ENCODE data around the gene DIMT1. TPM values are rescaled to one million over a fixed set of nuclear protein-coding genes. Genes with fewer than 3 reads are reported as not detected.

The DIMT1 gene
- total and polyA plus RNA-seq, 2 of the 8 experiments (the other 6 are each of a cell fraction or from before 2014, with no cell fraction given) = 19.3 to 42.1 TPM

- no peak overlapping the region for H3K4me2 ChIP-seq (ENCODE audit: insufficient read depth in 1 of 2, low read depth in 2 of 2, low read length in 2 of 2)
- no peak overlapping the region for H2BK20ac ChIP-seq (ENCODE audit: low read length)
- H2BK120ac ChIP-seq (replicated peaks; ENCODE audit: low read depth, low read length) = no peak overlapping the region
- no peak overlapping the region for H2AFZ ChIP-seq (ENCODE audit: low read length)
- no peak overlapping the region for H4K5ac ChIP-seq (ENCODE audit: insufficient read length, low read depth, low read length)
- no peaks in the 10 kb centered on the region for H3K79me1 ChIP-seq (ENCODE audit: low read depth, low read length)
- no peaks in the 10 kb centered on the region for H3K23me2 ChIP-seq (ENCODE audit: low read depth, low read length)
- H3K27ac ChIP-seq (ENCODE audit: low read depth, low read length) = no peak overlapping the region
- FAIRE-seq = no peak
- ChIA-PET CTCF (ENCODE audit: partially characterized antibody) (no interaction called here), POLR2A (ENCODE audit: partially characterized antibody) (interaction anchor here (0.7 kb wide), 1 partner anchor 71 kb away, joined by 3 read pairs; no protein-coding TSS in a partner anchor)
- H2BK15ac ChIP-seq (ENCODE audit: low read length) = no peak overlapping the region
- no peak overlapping the region for H3K9ac ChIP-seq (replicated peaks in 1 of 4; ENCODE audit: extremely low read depth in 1 of 4, low read depth in 3 of 4, low read length in 3 of 4)
- no peak overlapping the region for H2BK12ac ChIP-seq (ENCODE audit: low read depth, low read length)
- no peak overlapping the region for H4K8ac ChIP-seq (ENCODE audit: extremely low read depth, insufficient read depth, low read length)
- no peaks in the 10 kb centered on the region for H4K20me1 ChIP-seq (replicated peaks in 1 of 2; ENCODE audit: control insufficient read depth in 1 of 2, insufficient read depth in 2 of 2, low read length in 2 of 2)
- H3K4me3 ChIP-seq (ENCODE audit: extremely low read depth in 1 of 4, insufficient read depth in 2 of 4, low read depth in 3 of 4, low read length in 4 of 4) = no peak overlapping the region
- TF ChIP-seq POLR2AphosphoS5 (IDR thresholded peaks at IDR 0.05; ENCODE audit: low read depth, low read length) (no peak), RAD21 (IDR thresholded peaks at IDR 0.05 in 1 of 2, conservative IDR thresholded peaks at IDR 0.05 in 1 of 2; ENCODE audit: low read depth in 2 of 2, low read length in 2 of 2) (no peak), SP4 (IDR thresholded peaks at IDR 0.05; ENCODE audit: low read length) (no peak)
- H3K79me2 ChIP-seq (ENCODE audit: control insufficient read depth in 1 of 2, insufficient read depth in 2 of 2, low read length in 2 of 2) = no peaks in the 10 kb centered on the region
- H3K23ac ChIP-seq (ENCODE audit: insufficient read length) = no peak overlapping the region
- no peaks in the 10 kb centered on the region for H3K4me1 ChIP-seq (replicated peaks in 1 of 4; ENCODE audit: control insufficient read depth in 3 of 4, insufficient read depth in 4 of 4, low read length in 3 of 4)
- DNase-seq (ENCODE audit: low read depth in 1 of 2, low spot score in 2 of 2) = no peak
- 95% methylated on average over 1 of the region's 1 CpG; no CpG with 5 or more reads in 1 of the 2 experiments for WGBS, 2 experiments (ENCODE audit: extremely low coverage in 1 of 2, insufficient coverage in 1 of 2, insufficient read length in 1 of 2, insufficient replicate concordance in 2 of 2, low coverage in 1 of 2, low lambda C conversion rate in 2 of 2, missing lambda C conversion rate in 1 of 2)
- no peaks in the 10 kb centered on the region for H3K9me3 ChIP-seq (ENCODE audit: insufficient read depth in 2 of 2, low read depth in 1 of 2, low read length in 1 of 2)
- no peak overlapping the region for H3K56ac ChIP-seq (replicated peaks; ENCODE audit: insufficient read length, low read depth, low read length)
- no peak overlapping the region for H3K18ac ChIP-seq (ENCODE audit: extremely low read depth, low read length)
- H4K91ac ChIP-seq (replicated peaks; ENCODE audit: insufficient read length, low read length) = no peak overlapping the region
- H2BK5ac ChIP-seq (ENCODE audit: low read depth, low read length) = no peak overlapping the region
- no peaks in the 10 kb centered on the region for H3K27me3 ChIP-seq (replicated peaks in 1 of 4; ENCODE audit: control insufficient read depth in 3 of 4, extremely low read depth in 1 of 4, insufficient read depth in 3 of 4, low read length in 3 of 4)
- H2AK5ac ChIP-seq (ENCODE audit: low read depth, low read length) = no peak overlapping the region
- H3K36me3 ChIP-seq (ENCODE audit: control insufficient read depth in 2 of 4, insufficient read depth in 4 of 4, low read length in 3 of 4) = peaks cover 2 to 48% (median 32%) of the 10 kb centered on the region in 4 experiments
- H3K4ac ChIP-seq (replicated peaks; ENCODE audit: insufficient read length, low read depth, low read length) = no peak overlapping the region
- no peak overlapping the region for H3K14ac ChIP-seq (ENCODE audit: insufficient read length)
These were observed 29.6 kb downstream of the DIMT1 start for GRCh38 chr5:62374090-62374489.
